Measurements from ENCODE around the gene LDLR. TPM values are rescaled to one million over a fixed set of nuclear protein-coding genes. Genes with fewer than 3 reads are reported as not detected.
"Not testable (repeated sequence)": the region's sequence is repeated elsewhere in the genome, so short reads cannot be mapped to it uniquely, and the experiment has no call there.

Gene LDLR
- total RNA-seq, 2 donors from 2014 or later = 63.8 to 83.5 TPM

DNA sequence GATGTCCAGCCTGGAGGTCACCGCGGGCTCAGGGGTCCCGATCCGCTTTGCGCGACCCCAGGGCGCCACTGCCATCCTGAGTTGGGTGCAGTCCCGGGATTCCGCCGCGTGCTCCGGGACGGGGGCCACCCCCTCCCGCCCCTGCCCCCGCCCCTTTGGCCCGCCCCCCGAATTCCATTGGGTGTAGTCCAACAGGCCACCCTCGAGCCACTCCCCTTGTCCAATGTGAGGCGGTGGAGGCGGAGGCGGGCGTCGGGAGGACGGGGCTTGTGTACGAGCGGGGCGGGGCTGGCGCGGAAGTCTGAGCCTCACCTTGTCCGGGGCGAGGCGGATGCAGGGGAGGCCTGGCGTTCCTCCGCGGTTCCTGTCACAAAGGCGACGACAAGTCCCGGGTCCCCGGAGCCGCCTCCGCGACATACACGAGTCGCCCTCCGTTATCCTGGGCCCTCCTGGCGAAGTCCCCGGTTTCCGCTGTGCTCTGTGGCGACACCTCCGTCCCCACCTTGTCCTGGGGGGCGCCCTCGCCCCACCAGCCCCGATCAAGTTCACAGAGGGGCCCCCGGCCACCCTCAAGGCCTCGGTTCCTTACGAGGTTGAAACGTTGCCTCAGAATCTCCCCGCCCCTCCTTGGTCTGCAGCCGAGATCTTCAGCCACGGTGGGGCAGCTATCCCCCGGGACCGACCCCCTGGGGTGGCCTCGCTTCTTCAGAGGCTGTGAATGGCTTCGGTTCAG is 1.2 kb downstream of the LDLR start:
- H3K4me1 Mint-ChIP-seq = peaks cover 9% of the 10 kb centered on the region

DNA sequence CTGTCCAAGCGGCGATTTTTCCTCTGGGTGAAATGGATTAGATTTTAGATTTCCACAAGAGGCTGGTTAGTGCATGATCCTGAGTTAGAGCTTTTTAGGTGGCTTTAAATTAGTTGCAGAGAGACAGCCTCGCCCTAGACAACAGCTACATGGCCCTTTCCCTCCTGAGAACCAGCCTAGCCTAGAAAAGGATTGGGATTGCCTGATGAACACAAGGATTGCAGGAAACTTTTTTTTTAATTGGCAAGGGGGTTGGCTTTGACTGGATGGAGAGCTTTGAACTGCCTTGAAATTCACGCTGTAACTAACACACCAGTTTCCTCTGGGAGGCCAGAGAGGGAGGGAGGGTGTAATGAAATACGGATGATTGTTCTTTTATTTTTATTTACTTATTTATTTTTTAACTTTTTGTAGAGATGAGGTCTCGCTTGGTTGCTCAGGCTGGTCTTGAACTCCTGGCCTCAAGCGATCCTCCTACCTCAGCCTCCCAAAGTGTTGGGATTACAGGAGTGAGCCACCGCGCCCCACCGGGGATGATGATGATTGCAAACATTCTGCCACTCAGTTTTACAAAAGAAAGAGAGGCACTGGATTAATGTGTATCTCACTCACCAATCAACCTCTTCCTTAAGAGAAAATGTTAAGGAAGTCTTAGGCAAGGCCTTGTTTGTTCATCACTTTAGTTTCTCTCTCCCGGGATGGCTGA is 1.9 kb downstream of the LDLR start:
- no peak for ATAC-seq (replicated peaks)
- Mint-ChIP-seq H3K9me3 (peaks cover under 1% of the 10 kb centered on the region), H3K36me3 (ENCODE audit: low read depth) (peaks cover 66% of the 10 kb centered on the region), H3K27ac (peak overlapping the region; percentile 98), H3K27me3 (no peaks in the 10 kb centered on the region), H3K4me3 (peak overlapping the region; percentile 90), H3K4me1 (peaks cover 10% of the 10 kb centered on the region)

More for the DNA sequence above, 1.2 kb downstream of the LDLR start:
- no peaks in the 10 kb centered on the region for H3K27me3 Mint-ChIP-seq
- peak overlapping the region; percentile 98 for H3K27ac Mint-ChIP-seq
- ATAC-seq (replicated peaks) = peak; percentile 80
- no peaks in the 10 kb centered on the region for H3K9me3 Mint-ChIP-seq
- H3K4me3 Mint-ChIP-seq = peak overlapping the region; percentile 90
- peaks cover 59% of the 10 kb centered on the region for H3K36me3 Mint-ChIP-seq (ENCODE audit: low read depth)

- ATAC-seq (replicated peaks) = peak; percentile 10
- H3K36me3 Mint-ChIP-seq (ENCODE audit: low read depth) = peaks cover 72% of the 10 kb centered on the region
- H3K9me3 Mint-ChIP-seq = peaks cover 5% of the 10 kb centered on the region
- H3K27me3 Mint-ChIP-seq = no peaks in the 10 kb centered on the region
- H3K4me3 Mint-ChIP-seq = peak overlapping the region; percentile 90
- H3K27ac Mint-ChIP-seq = peak overlapping the region; percentile 98
- H3K4me1 Mint-ChIP-seq = peaks cover 15% of the 10 kb centered on the region
Observed at GRCh38 chr19:11091703-11092153, 2.5 kb downstream of the LDLR start.

DNA sequence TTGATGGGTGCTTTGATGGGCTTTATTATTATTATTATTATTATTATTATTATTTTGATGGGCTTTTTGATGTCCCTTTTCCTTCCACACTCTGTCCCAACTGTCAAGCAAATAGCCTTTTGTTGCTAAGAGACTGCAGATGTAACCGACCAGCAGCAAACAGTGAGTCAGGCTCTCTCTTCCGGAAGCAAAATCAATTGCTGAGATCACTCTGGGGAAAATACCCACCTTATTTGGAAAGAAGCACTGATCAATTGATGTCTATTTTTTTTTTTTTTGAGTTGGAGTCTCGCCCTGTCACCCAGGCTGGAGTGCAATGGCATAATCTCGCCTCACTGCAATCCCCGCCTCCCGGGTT is 2.9 kb downstream of the LDLR start:
- peak; percentile 37 for ATAC-seq (replicated peaks)
- peaks cover 15% of the 10 kb centered on the region for H3K4me1 Mint-ChIP-seq

DNA sequence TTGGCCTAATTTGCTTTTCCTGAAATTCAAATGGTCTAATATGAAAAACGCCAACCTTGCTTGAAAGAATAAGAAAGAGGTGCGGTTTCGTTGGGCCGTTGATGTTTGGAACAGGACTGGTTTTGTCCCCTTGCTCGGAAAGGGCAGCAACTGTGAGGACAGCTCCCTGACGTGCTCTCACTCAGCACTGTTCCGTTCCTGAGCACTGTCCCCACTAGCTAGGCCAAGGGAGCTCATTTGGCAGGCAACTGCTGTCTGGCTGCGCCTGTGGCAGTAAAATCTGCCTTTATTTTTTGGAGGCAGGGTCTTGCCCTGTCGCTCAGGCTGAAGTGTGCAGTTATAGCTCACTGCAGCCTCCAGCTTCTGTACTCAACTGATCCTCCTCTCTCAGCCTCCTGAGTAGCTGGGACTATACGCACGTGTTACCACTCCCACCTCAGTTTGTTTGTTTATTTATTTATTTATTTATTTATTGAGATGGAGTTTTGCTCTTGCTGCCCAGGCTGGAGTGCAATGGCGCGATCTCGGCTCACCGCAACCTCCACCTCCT is 4.5 kb downstream of the LDLR start:
- H3K9me3 Mint-ChIP-seq = peaks cover 5% of the 10 kb centered on the region
- peaks cover 92% of the 10 kb centered on the region for H3K36me3 Mint-ChIP-seq (ENCODE audit: low read depth)
- peaks cover 15% of the 10 kb centered on the region for H3K4me1 Mint-ChIP-seq
- ATAC-seq (replicated peaks) = no peak
- peak overlapping the region; percentile 90 for H3K4me3 Mint-ChIP-seq
- H3K27me3 Mint-ChIP-seq = no peaks in the 10 kb centered on the region
- peak overlapping the region; percentile 98 for H3K27ac Mint-ChIP-seq

More for the DNA sequence above, 2.9 kb downstream of the LDLR start:
- Mint-ChIP-seq H3K4me3 (peak overlapping the region; percentile 90), H3K9me3 (peaks cover 5% of the 10 kb centered on the region), H3K36me3 (ENCODE audit: low read depth) (peaks cover 76% of the 10 kb centered on the region), H3K27me3 (no peaks in the 10 kb centered on the region), H3K27ac (peak overlapping the region; percentile 98)

DNA sequence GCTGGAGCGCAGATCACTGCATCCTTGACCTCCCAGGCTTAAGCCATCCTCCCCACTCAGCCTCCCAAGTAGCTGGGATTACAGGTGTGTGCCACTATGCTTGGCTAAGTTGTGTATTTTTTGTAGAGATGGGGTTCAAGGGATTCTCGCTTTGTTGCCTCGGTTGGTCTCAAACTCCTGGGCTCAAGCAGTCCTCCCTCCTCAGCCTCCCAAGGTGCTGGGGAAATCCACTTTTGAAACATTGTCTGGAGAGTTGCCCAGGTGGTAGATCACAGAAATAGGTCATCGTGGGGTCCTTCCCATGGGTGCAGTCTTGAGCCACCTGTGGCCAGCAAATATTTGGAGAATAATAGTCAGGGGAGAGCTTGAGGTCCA is 5.2 kb downstream of the LDLR start:
- Mint-ChIP-seq H3K27me3 (no peaks in the 10 kb centered on the region), H3K27ac (peak overlapping the region; percentile 94), H3K4me3 (peak overlapping the region; percentile 75), H3K9me3 (peaks cover 5% of the 10 kb centered on the region), H3K4me1 (peaks cover 15% of the 10 kb centered on the region), H3K36me3 (ENCODE audit: low read depth) (peaks cover 93% of the 10 kb centered on the region)
- no peak for ATAC-seq (replicated peaks)

DNA sequence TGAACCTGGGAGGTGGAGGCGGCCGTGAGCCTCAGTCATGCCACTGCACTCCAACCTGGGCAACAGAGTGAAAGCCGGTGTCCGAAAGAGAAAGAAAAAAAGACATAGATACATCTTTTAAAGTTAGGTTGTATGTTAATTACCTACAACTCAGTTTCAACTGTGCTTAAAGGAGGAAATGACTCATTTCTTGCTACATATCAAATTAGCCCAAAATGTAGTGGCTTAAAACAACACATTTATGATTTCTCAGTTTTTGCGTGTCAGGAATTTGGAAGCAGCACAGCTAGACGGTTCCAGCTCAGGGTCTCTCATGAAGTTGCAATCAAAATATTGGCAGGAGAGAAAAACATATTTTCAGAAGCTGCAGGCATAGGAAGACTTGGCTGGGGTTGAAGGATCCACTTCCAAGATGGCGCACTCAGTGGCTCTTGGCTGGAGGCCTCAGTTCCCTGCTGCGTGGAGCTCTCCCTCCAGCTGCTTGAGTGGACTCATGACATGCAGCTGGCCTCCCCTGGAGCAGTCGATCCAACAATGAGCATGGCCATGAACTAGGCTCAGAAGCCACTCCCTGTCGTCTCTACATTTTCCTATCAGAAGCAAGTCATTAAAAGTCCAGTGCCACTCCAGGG is 7.1 kb downstream of the LDLR start:
- peak; percentile 52 for ATAC-seq (replicated peaks)
- Mint-ChIP-seq H3K27ac (peak overlapping the region; percentile 94), H3K4me3 (peak overlapping the region; percentile 75), H3K36me3 (ENCODE audit: low read depth) (peaks cover 100% of the 10 kb centered on the region), H3K9me3 (peaks cover 5% of the 10 kb centered on the region), H3K4me1 (peaks cover 15% of the 10 kb centered on the region), H3K27me3 (no peaks in the 10 kb centered on the region)

GRCh38 chr19:11097367-11097766 is 8.1 kb downstream of the LDLR start:
- ATAC-seq (replicated peaks); H3K27ac Mint-ChIP-seq; H3K4me3 Mint-ChIP-seq; H3K9me3 Mint-ChIP-seq; H3K27me3 Mint-ChIP-seq: not testable (repeated sequence)
- Mint-ChIP-seq H3K4me1 (peaks cover 15% of the 10 kb centered on the region), H3K36me3 (ENCODE audit: low read depth) (peaks cover 100% of the 10 kb centered on the region)

DNA sequence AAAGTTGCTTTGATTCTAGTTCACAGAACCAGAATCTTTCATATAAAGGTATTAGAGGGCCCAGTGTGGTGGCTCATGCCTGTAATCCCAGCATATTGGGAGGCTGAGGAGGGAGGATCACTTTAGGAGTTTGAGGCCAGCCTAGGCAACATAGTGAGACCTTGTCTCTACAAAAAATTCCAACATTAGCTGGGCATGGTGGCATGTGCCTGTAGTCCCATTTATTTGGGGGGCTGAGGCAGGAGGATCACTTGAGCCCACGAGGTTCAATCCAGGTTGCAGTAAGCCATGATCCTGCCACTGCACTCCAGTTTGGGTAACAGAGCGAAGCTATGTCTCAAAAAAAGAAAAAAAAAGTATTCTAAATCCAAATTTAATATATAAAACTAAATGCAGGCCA is 9.1 kb downstream of the LDLR start:
- Mint-ChIP-seq H3K27ac (no peak overlapping the region), H3K36me3 (ENCODE audit: low read depth) (peaks cover 100% of the 10 kb centered on the region), H3K27me3 (no peaks in the 10 kb centered on the region), H3K9me3 (peaks cover 5% of the 10 kb centered on the region), H3K4me3 (no peak overlapping the region), H3K4me1 (peaks cover 15% of the 10 kb centered on the region)
- no peak for ATAC-seq (replicated peaks)

- Mint-ChIP-seq H3K4me3 (no peak overlapping the region), H3K27ac (no peak overlapping the region), H3K4me1 (peaks cover 15% of the 10 kb centered on the region), H3K27me3 (no peaks in the 10 kb centered on the region), H3K9me3 (peaks cover 5% of the 10 kb centered on the region), H3K36me3 (ENCODE audit: low read depth) (peaks cover 100% of the 10 kb centered on the region)
- ATAC-seq (replicated peaks) = no peak
Observed at GRCh38 chr19:11098861-11099260, 9.6 kb downstream of the LDLR start.

DNA sequence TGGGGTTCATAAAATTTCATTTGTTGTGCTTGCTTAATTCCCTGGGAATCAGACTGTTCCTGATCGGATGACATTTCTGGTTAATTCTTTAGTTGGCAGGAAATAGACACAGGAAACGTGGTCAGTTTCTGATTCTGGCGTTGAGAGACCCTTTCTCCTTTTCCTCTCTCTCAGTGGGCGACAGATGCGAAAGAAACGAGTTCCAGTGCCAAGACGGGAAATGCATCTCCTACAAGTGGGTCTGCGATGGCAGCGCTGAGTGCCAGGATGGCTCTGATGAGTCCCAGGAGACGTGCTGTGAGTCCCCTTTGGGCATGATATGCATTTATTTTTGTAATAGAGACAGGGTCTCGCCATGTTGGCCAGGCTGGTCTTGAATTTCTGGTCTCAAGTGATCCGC is 10.8 kb downstream of the LDLR start:
- ATAC-seq (replicated peaks) = no peak
- peaks cover 8% of the 10 kb centered on the region for H3K4me1 Mint-ChIP-seq
- H3K27ac Mint-ChIP-seq = peak overlapping the region; percentile 84
- no peaks in the 10 kb centered on the region for H3K27me3 Mint-ChIP-seq
- H3K36me3 Mint-ChIP-seq (ENCODE audit: low read depth) = peaks cover 100% of the 10 kb centered on the region
- peaks cover 5% of the 10 kb centered on the region for H3K9me3 Mint-ChIP-seq
- no peak overlapping the region for H3K4me3 Mint-ChIP-seq

GRCh38 chr19:11101057-11101456 is 11.8 kb downstream of the LDLR start:
- Mint-ChIP-seq H3K27me3 (no peaks in the 10 kb centered on the region), H3K4me1 (peaks cover 6% of the 10 kb centered on the region)

GRCh38 chr19:11102944-11103343 is 13.7 kb downstream of the LDLR start:
- Mint-ChIP-seq H3K27ac (no peak overlapping the region), H3K9me3 (no peaks in the 10 kb centered on the region), H3K4me1 (no peaks in the 10 kb centered on the region), H3K27me3 (no peaks in the 10 kb centered on the region), H3K4me3 (no peak overlapping the region), H3K36me3 (ENCODE audit: low read depth) (peaks cover 100% of the 10 kb centered on the region)
- no peak for ATAC-seq (replicated peaks)

More at GRCh38 chr19:11101057-11101456, 11.8 kb downstream of the LDLR start:
- H3K9me3 Mint-ChIP-seq = peaks cover 5% of the 10 kb centered on the region
- peaks cover 100% of the 10 kb centered on the region for H3K36me3 Mint-ChIP-seq (ENCODE audit: low read depth)
- no peak overlapping the region for H3K27ac Mint-ChIP-seq
- no peak for ATAC-seq (replicated peaks)
- no peak overlapping the region for H3K4me3 Mint-ChIP-seq

- not testable (repeated sequence) for ATAC-seq (replicated peaks); H3K27me3 Mint-ChIP-seq; H3K27ac Mint-ChIP-seq; H3K4me1 Mint-ChIP-seq; H3K4me3 Mint-ChIP-seq; H3K9me3 Mint-ChIP-seq
- H3K36me3 Mint-ChIP-seq (ENCODE audit: low read depth) = peaks cover 100% of the 10 kb centered on the region
Observed at GRCh38 chr19:11103667-11104066, 14.4 kb downstream of the LDLR start.
